ENCODE data around the gene TMEM208.

The TMEM208 gene

GRCh38 chr16:67209565-67209964 lies 17.4 kb upstream of the TMEM208 start:
- no peak for DNase-seq (ENCODE audit: low read depth)

DNA sequence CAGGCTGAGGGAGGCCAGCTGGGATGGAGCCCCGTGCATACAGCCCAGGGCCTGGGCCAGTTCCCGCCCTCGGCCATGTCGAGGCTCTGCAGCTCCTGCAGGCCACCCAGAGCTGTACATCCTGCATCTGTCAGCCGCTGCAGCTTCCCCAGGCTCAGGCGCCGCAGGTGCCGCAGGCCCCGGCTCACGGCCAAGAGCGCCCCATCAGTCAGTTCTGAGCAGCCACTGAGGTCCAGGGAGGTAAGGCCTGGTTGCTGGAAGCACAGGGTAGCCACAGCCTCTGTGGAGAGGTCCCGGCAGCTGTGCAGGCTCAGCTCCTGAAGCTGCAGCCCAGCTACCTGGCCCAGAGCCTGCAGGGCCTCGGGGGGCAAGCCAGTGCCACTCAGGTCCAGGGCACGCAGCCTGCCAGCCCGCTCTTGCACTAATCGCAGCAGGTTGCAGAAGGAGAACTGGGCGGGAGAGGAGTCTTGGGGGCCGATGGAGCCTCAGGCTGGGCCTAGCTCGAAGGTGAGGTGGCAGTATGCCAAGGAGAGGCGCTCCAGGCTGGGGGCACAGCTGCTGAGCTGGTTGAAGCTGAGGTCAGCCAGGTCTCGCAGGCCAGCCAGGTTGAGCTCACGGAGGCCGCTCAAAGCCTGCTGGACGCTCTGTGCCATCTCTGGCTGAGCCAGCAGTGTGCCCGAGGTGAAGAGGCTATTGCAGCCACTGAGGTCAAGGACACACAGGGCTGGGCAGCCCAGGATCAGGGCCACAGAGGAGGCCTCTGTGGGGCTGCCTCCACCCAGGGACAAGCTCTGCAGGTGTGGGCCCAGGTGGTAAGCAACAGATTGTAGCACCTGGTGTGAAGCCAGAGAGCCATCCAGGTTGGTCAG lies 16.6 kb upstream of the TMEM208 start:
- DNase-seq (ENCODE audit: low read depth), result no peak

DNA sequence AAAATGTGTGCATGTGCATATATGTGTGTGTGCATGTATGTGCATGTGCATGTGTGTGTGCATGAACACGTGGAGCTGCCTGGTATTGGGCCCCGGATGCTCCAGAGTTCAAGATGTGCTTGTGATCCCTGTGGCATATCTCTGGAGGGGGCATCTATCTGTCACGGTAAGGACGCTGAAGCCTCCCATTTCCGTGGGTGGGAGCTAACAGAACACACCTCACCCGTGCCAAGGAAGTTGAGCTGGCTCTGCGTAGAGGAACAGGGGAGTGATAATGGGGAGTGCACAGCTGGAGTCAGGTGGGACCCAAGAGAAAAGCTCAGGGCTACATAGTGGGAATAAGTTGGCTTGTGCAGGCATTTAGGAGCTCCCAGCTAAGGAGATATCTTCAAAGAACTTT lies 15.3 kb upstream of the TMEM208 start:
- no peak for DNase-seq (ENCODE audit: low read depth)

GRCh38 chr16:67212766-67213165 lies 14.2 kb upstream of the TMEM208 start:
- DNase-seq (ENCODE audit: low read depth), result no peak

- DNase-seq (ENCODE audit: low read depth), result no peak
Measured at GRCh38 chr16:67213197-67214019, 13.5 kb upstream of the TMEM208 start.

GRCh38 chr16:67215706-67216105 lies 11.2 kb upstream of the TMEM208 start:
- DNase-seq (ENCODE audit: low read depth), result no peak

DNA sequence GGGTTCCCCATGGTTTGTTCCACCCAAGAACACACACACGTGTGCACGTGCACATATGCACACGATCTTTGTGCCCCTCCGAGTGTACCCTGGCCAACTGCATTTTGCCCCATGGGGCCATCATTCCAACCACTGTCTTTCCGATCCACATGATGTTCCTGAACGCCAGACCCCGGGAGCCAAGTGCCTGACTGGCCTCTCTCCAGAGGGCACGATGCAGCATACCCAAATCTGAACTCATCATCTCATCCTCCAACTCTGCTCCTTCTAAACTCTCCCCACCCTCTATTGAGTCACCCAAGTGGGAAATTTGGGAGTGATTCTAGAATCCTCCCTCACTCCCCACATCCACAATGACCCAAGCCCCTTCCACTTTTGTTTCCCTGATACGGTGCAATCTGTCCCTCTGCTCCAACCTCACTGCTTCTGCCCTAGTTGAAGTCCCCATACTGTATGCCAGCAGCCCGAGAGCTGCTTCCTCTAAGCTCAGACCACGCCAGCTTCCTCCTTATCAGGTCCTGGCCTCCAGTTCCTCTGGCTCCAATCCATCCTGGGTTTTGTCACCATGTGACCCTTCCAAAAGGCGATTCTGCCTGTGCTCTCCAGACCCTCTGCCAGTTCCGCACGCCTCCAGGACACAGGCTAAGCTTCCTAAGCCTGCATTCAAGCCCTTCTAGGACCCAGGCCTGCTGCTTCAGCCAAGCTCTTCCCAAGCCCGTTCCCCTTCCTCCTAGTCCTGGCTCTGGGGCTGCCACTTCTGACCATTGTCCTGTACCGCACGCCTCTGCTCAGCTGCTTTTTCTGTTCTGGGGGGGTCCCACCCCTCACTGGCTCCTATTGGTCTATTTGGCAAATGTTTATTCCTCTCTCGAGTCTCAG lies 10.1 kb upstream of the TMEM208 start:
- no peak for DNase-seq (ENCODE audit: low read depth)

DNA sequence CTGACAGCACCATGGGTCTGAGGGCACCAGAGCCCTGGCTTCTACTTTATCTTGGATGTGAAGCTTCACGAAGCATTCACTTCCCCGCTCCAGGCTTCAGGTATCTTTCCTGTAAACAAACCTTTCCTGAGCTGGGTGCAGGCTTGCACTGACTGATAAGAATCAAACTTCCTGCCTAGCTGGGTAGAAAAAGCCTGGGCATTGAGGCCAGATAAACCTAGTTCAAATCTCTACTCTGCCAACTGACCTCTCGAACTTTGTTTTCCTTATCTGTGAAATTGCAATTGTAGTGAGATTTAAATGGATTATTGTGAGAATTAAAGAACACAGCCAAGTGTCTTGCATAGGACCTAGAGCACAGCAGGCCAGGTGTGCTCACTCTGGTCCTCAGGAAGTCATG lies 2.9 kb upstream of the TMEM208 start:
- no peak for DNase-seq (ENCODE audit: low read depth)

GRCh38 chr16:67226295-67226803 lies 581 bp upstream of the TMEM208 start:
- DNase-seq (ENCODE audit: low read depth), result no peak

- DNase-seq (ENCODE audit: low read depth), result no peak
Measured at GRCh38 chr16:67227567-67227921, 614 bp downstream of the TMEM208 start.

DNA sequence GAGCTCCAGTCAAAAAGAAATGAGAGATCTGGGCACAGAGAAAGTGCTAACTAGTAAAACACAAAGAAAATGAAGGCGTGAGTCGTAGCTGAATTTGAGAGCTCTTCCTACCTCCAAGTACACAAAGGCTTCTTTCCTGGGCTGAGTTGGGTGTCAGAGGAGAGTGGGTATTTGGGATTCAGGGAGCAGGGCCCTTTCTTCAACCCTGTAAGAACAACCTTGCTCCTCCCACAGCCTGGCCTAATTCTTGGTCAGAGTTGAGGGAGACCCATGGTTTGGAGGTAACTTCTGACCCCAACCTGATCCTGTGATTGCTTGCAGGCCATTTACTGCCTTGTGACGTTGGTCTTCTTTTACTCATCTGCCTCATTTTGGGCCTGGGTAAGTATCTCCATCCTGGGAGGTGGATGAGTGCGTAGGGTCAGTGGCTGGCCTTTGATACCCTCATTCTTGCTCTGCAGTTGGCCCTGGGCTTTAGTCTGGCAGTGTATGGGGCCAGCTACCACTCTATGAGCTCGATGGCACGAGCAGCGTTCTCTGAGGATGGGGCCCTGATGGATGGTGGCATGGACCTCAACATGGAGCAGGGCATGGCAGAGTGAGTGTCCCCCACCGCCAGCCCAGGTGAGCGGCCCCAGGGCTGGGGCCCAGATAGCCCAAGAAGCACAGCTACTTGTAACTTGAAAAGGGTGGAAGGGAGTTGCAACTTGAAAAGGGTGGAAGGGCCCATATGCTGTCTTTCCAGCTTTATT lies 1.3 kb downstream of the TMEM208 start:
- DNase-seq (ENCODE audit: low read depth), result no peak

- DNase-seq (ENCODE audit: low read depth), result no peak
Measured at GRCh38 chr16:67228905-67229304, 2.0 kb downstream of the TMEM208 start.

DNA sequence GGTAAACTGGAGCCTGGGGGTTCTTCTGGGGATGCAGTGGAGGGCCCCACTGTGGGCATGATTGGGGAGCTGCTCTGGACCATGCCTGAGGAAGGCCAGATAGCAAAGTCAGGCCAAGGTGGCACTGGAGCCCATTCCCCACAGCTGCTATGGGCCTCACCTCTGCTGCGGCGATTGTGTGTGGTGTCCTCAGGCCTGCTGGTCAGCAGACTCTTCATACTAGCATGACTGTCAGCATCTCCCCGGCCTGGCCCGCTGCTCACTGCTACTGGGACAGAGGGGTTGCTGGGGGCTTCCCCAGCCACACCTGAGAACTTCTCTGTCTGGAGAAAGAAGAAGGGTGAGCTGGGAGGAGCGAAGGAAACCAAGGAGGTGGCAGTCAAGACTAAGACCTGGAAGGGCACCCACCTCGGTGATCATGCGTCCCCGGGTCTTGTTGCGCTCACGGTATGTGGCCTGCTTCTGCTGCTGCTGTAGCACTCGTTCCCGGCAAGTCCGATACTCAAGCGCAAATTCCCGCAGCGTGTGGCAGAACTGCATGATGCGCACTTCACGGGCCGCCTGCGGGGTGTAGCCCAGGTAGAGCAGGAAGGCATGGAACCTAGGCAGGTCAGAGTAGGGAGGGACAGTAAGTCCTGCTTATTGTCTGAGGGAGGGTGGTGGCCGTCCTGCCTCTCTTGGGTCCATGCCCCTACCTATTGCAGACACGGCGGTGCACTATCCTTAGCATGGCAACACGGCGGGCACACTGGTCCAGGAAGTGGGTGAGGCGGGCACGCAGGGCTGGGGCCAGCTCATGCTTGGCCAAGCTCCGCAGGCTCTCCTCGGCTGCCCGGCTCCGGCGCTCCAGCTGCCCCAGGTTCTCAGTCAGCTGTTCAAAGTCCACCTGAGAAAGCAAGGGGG lies 3.2 kb downstream of the TMEM208 start:
- DNase-seq (ENCODE audit: low read depth), result no peak

DNA sequence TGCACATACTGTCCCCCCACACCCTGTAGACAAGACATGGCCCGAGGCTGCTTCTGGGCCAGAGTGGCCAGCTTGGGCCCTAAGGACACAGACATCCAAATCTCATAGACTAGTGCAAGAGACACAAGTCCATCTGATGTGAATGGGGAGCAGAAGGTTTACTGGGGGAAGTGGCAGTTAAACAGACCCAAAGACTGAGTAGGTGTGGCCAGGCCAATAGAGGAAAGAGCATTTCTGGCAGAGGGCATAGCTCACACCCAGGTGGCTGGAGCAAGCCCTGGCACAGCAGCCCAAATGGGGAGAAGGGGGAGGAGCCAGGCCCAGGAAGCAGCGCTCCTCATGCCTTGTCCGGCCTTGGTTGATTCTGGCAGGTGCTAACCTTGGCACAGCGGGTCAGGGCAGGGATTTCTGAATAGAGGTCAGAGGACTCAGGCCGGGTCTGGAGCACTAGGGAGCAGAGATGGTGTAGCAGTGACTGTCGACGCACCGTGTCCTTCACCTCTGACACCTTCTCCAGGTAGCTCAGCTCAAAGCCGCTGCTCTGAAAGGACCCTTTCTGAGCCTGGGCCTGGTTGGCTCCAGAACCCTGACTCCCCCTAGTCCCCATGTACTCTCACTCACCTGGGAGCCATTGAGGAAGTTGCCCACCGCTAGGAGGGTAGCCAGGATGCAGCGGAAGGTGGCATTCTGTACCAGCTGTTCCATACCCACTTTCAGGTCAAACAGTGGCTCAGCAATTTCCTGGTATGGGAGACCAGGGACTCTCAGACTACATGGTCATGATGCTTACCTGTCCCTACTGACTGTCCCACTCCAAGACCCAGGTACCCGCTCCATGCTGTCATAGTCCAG lies 4.1 kb downstream of the TMEM208 start:
- DNase-seq (ENCODE audit: low read depth), result no peak

GRCh38 chr16:67233596-67233995 lies 6.7 kb downstream of the TMEM208 start:
- no peak for DNase-seq (ENCODE audit: low read depth)

- no peak for DNase-seq (ENCODE audit: low read depth)
Measured at GRCh38 chr16:67234180-67234597, 7.3 kb downstream of the TMEM208 start.

GRCh38 chr16:67235816-67236562 lies 9.1 kb downstream of the TMEM208 start:
- DNase-seq (ENCODE audit: low read depth), result no peak

GRCh38 chr16:67236563-67237395 lies 9.8 kb downstream of the TMEM208 start:
- no peak for DNase-seq (ENCODE audit: low read depth)

Data from HS-27A (cell line).